ENCODE measurements around the gene CAPSL. TPM values are rescaled to one million over a fixed set of nuclear protein-coding genes. Genes with fewer than 3 reads are reported as not detected.

Gene CAPSL
- total RNA-seq, 1 donor from 2014 or later, result not detected

DNA sequence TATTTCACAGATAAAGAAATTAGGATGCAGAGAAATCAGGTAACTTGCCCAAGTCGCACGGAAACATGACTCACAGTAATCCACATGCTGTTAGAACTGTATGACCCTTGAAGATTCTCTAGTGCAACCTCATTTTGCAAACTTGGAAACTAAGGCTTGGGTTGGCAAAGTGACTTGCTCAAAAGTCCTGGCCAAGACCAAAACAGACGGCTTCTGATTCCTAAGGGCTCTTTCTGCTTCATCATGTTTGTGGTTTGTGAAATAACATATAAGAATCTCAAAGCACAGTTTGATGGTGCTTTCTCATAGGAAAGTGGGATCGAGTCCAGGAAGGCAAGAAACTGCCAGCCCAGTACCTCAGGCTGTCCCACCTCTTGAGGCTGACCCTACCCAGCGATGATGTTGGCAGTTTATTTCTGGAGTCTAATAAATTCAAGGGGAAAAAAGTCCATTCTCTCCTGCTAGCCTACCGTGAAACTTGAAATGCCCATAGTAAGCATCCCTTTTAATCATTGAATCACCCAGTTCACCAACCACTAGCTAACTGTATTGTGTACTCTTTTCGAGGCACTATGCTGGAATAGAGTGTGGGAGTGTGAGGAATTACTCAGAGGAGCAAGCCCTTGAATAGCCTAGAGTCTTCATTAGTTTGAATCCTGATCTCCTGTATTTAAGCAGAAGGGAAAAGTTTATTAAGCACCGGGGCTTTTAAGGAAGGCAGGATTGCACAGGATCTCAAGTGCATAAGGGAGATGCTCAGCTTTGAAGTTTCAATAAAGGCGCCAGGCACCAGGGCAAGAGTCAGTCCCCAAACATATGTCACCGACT lies 14.1 kb downstream of the CAPSL start:
- Histone ChIP-seq H3K27me3 (no peaks in the 10 kb centered on the region), H3K4me3 (no peak overlapping the region), H3K9me3 (no peaks in the 10 kb centered on the region), H3K4me1 (peaks cover 8% of the 10 kb centered on the region), H3K27ac (no peak overlapping the region), H3K36me3 (no peaks in the 10 kb centered on the region)
- DNase-seq (ENCODE audit: extremely low spot score in 2 of 2), result no peak
- no peak for TF ChIP-seq POLR2A (IDR thresholded peaks at IDR 0.05)
- intact Hi-C loops (cut with DNase I), result loop anchor here (10.0 kb wide), 1 partner anchor 150 kb away; no protein-coding TSS in a partner anchor

- TF ChIP-seq POLR2AphosphoS5 (IDR thresholded peaks at IDR 0.05; ENCODE audit: insufficient read depth in 1 of 2, low read depth in 1 of 2) (no peak), POLR2A (IDR thresholded peaks at IDR 0.05) (no peak), CTCF (IDR thresholded peaks at IDR 0.05) (no peak)
- H3K36me3 ChIP-seq, result no peaks in the 10 kb centered on the region
- no peaks in the 10 kb centered on the region for H3K9me3 ChIP-seq
- no peak for DNase-seq (ENCODE audit: extremely low spot score in 2 of 2)
- H3K4me3 ChIP-seq, result no peak overlapping the region
- peaks cover 8% of the 10 kb centered on the region for H3K4me1 ChIP-seq
- H3K27ac ChIP-seq, result no peak overlapping the region
- intact Hi-C loops (cut with DNase I), result loop anchor here (10.0 kb wide), 1 partner anchor 148 kb away; no protein-coding TSS in a partner anchor
- H3K27me3 ChIP-seq, result no peaks in the 10 kb centered on the region
These were observed 16.0 kb downstream of the CAPSL start for GRCh38 chr5:35922468-35922867.

- TF ChIP-seq CTCF (IDR thresholded peaks at IDR 0.05) (no peak), POLR2A (IDR thresholded peaks at IDR 0.05) (no peak), POLR2AphosphoS5 (IDR thresholded peaks at IDR 0.05; ENCODE audit: insufficient read depth in 1 of 2, low read depth in 1 of 2) (no peak)
- Histone ChIP-seq H3K27ac (no peak overlapping the region), H3K36me3 (no peaks in the 10 kb centered on the region), H3K4me1 (peaks cover 8% of the 10 kb centered on the region), H3K9me3 (no peaks in the 10 kb centered on the region), H3K27me3 (no peaks in the 10 kb centered on the region), H3K4me3 (no peak overlapping the region)
- intact Hi-C loops (cut with DNase I), result loop anchor here (10.0 kb wide), 1 partner anchor 147 kb away; no protein-coding TSS in a partner anchor
- DNase-seq (ENCODE audit: extremely low spot score in 2 of 2), result no peak
These were observed 16.5 kb downstream of the CAPSL start for GRCh38 chr5:35921930-35922329.

DNA sequence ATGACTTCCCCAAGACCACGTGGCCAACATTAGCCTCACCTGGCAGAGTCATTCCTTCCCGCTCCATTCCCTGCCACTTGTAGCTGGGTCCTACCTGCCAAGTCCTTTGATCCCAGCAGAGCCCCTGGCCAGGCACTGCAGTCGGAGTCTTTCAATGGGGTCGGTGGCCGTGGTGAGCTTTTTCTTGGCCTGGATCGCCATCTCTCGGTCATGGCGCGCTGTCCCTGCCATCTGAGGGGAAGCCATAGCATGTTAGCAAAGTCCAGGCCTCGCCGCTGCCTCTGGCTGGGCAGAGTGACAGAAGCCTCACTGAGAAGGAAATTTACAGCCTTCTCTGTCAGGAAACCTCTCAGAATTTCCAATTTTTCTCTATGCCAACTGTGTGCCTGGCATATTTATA lies 17.5 kb downstream of the CAPSL start:
- Histone ChIP-seq H3K9me3 (no peaks in the 10 kb centered on the region), H3K27me3 (no peaks in the 10 kb centered on the region), H3K4me3 (no peak overlapping the region), H3K36me3 (no peaks in the 10 kb centered on the region), H3K4me1 (peaks cover 8% of the 10 kb centered on the region), H3K27ac (no peak overlapping the region)
- no peak for TF ChIP-seq POLR2AphosphoS5 (IDR thresholded peaks at IDR 0.05; ENCODE audit: insufficient read depth in 1 of 2, low read depth in 1 of 2)
- no peak for TF ChIP-seq POLR2A (IDR thresholded peaks at IDR 0.05)
- DNase-seq (ENCODE audit: extremely low spot score in 2 of 2), result no peak
- intact Hi-C loops (cut with DNase I), result loop anchor here (10.0 kb wide), 1 partner anchor 146 kb away; no protein-coding TSS in a partner anchor

GRCh38 chr5:35919191-35919590 lies 19.2 kb downstream of the CAPSL start:
- H3K36me3 ChIP-seq, result no peaks in the 10 kb centered on the region
- H3K9me3 ChIP-seq, result no peaks in the 10 kb centered on the region
- intact Hi-C loops (cut with DNase I), result no loop called here
- TF ChIP-seq POLR2A (IDR thresholded peaks at IDR 0.05) (no peak), CTCF (IDR thresholded peaks at IDR 0.05) (no peak), POLR2AphosphoS5 (IDR thresholded peaks at IDR 0.05; ENCODE audit: insufficient read depth in 1 of 2, low read depth in 1 of 2) (no peak)
- H3K27ac ChIP-seq, result no peak overlapping the region
- no peaks in the 10 kb centered on the region for H3K27me3 ChIP-seq
- H3K4me1 ChIP-seq, result peaks cover 3% of the 10 kb centered on the region
- DNase-seq (ENCODE audit: extremely low spot score in 2 of 2), result no peak
- no peak overlapping the region for H3K4me3 ChIP-seq

DNA sequence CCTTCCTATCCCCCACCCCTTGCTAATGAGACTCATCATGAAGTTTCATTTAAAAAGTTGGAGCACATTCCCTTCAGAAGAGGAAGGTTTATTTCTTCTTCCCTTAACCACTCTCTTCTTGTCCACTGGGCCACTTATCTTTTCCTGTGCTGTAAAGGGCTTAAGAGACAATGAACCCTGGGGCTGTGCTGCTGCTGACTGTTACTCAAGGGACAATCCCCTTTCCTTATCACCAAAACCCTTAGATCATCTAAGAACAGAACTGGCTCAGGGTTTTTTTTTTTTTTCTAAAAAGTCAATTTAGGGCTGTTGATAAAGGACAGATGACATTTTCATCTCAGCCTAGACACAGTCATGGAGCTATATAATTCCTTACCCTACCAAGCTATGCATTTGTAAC lies 29.6 kb downstream of the CAPSL start:
- no peaks in the 10 kb centered on the region for H3K36me3 ChIP-seq
- no peaks in the 10 kb centered on the region for H3K9me3 ChIP-seq
- H3K27me3 ChIP-seq, result no peaks in the 10 kb centered on the region
- H3K27ac ChIP-seq, result no peak overlapping the region
- TF ChIP-seq POLR2A (IDR thresholded peaks at IDR 0.05) (no peak), CTCF (IDR thresholded peaks at IDR 0.05) (no peak), POLR2AphosphoS5 (IDR thresholded peaks at IDR 0.05; ENCODE audit: insufficient read depth in 1 of 2, low read depth in 1 of 2) (no peak)
- H3K4me3 ChIP-seq, result no peak overlapping the region
- intact Hi-C loops (cut with DNase I), result no loop called here
- H3K4me1 ChIP-seq, result no peaks in the 10 kb centered on the region
- DNase-seq (ENCODE audit: extremely low spot score in 2 of 2), result no peak
